Activated naive CD4-positive, alpha-beta T cell treated with anti-CD3 and anti-CD28 coated beads, Interleukin-2, amount 10 ng/mL, durations not matched to agents 7 days and 5 days (primary cell): Measurements from ENCODE around the gene SMAD5.

Experiments
- CTCF ChIA-PET: fragments of 350-600 bp; sonication (Branson Sonifier 250); formaldehyde crosslinking; loops from one replicate; lab custom pipeline; 2021; ENCODE audit warnings: antibody characterized with exemption; lab: Charles Lee
- DNase-seq: peaks from one replicate; pipeline ENCODE4 v3.0.0-alpha.2; 2020
- H3K27ac Mint-ChIP-seq: one replicate; pipeline ENCODE4 v1.8.0; 2021; ENCODE audit warnings: mild to moderate bottlenecking, moderate library complexity, mixed read lengths
- H3K27me3 Mint-ChIP-seq: one replicate; pipeline ENCODE4 v1.8.0; 2021; ENCODE audit warnings: mild to moderate bottlenecking, mixed read lengths
- H3K36me3 Mint-ChIP-seq: one replicate; pipeline ENCODE4 v1.8.0; 2021; ENCODE audit warnings: mixed read lengths
- H3K4me1 Mint-ChIP-seq: one replicate; pipeline ENCODE4 v1.8.0; 2021; ENCODE audit warnings: mixed read lengths
- H3K4me3 Mint-ChIP-seq: one replicate; pipeline ENCODE4 v1.8.0; 2021; ENCODE audit warnings: mild to moderate bottlenecking, moderate library complexity, mixed read lengths
- H3K9me3 Mint-ChIP-seq: one replicate; pipeline ENCODE4 v1.8.0; 2021; ENCODE audit warnings: mixed read lengths

SMAD5 gene

GRCh38 chr5:136203303-136203922 lies 70.8 kb downstream of the SMAD5 start:
- Mint-ChIP-seq H3K27me3 (peaks cover 17% of the 10 kb centered on the region), H3K36me3 (no peaks in the 10 kb centered on the region)
- CTCF ChIA-PET = interaction anchor here (1.2 kb wide), 1 partner anchor 9 kb away, joined by 3 read pairs; no protein-coding TSS in a partner anchor

GRCh38 chr5:136205061-136205702 lies 72.5 kb downstream of the SMAD5 start:
- H3K36me3 Mint-ChIP-seq = no peaks in the 10 kb centered on the region
- H3K4me1 Mint-ChIP-seq = no peaks in the 10 kb centered on the region
- H3K9me3 Mint-ChIP-seq = no peaks in the 10 kb centered on the region
- H3K27ac Mint-ChIP-seq = no peak overlapping the region
- peaks cover 9% of the 10 kb centered on the region for H3K27me3 Mint-ChIP-seq
- no peak overlapping the region for H3K4me3 Mint-ChIP-seq
- CTCF ChIA-PET = no interaction called here
- DNase-seq = no peak

More at GRCh38 chr5:136203303-136203922, 70.8 kb downstream of the SMAD5 start:
- H3K27ac Mint-ChIP-seq = no peak overlapping the region
- DNase-seq = no peak
- no peaks in the 10 kb centered on the region for H3K4me1 Mint-ChIP-seq
- no peak overlapping the region for H3K4me3 Mint-ChIP-seq
- no peaks in the 10 kb centered on the region for H3K9me3 Mint-ChIP-seq

DNA sequence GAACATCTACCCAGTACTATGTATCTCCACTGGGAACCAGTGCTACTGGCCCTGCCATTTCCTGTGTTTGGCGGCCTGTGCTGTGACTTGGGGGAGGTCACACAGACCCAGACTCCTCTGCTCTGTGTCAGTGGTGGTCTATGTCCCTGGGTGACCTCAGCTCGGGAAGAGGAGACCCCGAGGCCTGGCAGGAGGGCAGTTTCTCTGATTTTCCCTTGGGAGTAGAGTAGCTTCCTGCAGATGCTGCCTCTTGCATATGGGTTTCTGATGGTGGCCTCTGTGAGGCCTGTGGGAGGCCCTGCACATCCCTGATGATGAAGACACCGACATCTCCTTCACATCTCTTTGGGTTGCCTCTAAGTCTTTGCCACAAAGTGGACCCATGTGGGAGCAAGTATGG lies 73.3 kb downstream of the SMAD5 start:
- Mint-ChIP-seq H3K27me3 (peaks cover 8% of the 10 kb centered on the region), H3K4me3 (no peak overlapping the region), H3K4me1 (no peaks in the 10 kb centered on the region), H3K36me3 (no peaks in the 10 kb centered on the region), H3K9me3 (no peaks in the 10 kb centered on the region), H3K27ac (no peak overlapping the region)
- no peak for DNase-seq
- CTCF ChIA-PET = no interaction called here

GRCh38 chr5:136206361-136206760 lies 73.7 kb downstream of the SMAD5 start:
- DNase-seq = no peak
- Mint-ChIP-seq H3K4me1 (no peaks in the 10 kb centered on the region), H3K4me3 (no peak overlapping the region), H3K27me3 (peaks cover 8% of the 10 kb centered on the region), H3K36me3 (no peaks in the 10 kb centered on the region), H3K9me3 (no peaks in the 10 kb centered on the region), H3K27ac (no peak overlapping the region)
- CTCF ChIA-PET = no interaction called here

DNA sequence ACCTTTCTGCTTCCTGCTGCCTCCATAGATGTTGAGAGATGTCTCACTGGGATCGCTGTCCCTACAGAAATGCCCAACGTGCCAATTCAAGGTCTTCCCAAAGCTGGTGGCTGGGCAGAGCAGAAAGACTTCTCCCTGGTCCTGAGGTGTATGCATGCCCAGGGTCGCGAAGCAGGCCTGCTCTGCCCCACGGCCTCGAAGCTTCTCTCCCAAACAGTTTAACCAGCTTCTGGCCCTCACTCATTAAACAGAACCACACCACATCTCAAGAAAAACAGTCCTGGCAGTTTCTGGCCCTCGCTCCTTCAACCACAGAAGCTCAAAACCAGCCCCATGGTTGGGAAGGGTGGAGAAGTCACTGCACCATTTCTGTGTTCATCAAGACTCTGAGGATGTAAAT lies 75.0 kb downstream of the SMAD5 start:
- Mint-ChIP-seq H3K4me3 (no peak overlapping the region), H3K4me1 (no peaks in the 10 kb centered on the region), H3K27ac (no peak overlapping the region), H3K27me3 (peaks cover 6% of the 10 kb centered on the region), H3K36me3 (no peaks in the 10 kb centered on the region), H3K9me3 (no peaks in the 10 kb centered on the region)
- no peak for DNase-seq
- CTCF ChIA-PET = no interaction called here

DNA sequence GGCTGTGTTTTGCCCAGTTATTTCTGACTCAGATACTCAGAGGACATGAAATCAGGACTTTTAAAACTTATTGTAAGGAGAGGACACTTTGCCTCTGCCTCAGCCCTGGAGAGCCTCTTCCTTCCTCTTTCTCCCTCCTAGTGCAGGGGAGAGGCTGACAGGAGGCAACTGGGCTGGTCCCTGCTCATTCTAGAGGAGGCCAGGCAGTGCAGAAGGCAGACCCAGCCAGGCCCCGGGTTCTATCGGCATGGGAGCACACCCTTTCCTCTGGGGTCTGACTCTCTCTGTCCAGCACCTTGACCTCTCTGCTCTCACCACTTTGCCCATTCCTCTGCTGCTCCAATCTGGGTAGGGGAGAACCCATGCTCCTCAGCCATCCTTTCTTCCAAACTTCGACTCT lies 76.3 kb downstream of the SMAD5 start:
- CTCF ChIA-PET = no interaction called here
- Mint-ChIP-seq H3K4me1 (no peaks in the 10 kb centered on the region), H3K27me3 (peaks cover 3% of the 10 kb centered on the region), H3K4me3 (no peak overlapping the region), H3K9me3 (no peaks in the 10 kb centered on the region), H3K27ac (no peak overlapping the region), H3K36me3 (no peaks in the 10 kb centered on the region)
- DNase-seq = no peak

DNA sequence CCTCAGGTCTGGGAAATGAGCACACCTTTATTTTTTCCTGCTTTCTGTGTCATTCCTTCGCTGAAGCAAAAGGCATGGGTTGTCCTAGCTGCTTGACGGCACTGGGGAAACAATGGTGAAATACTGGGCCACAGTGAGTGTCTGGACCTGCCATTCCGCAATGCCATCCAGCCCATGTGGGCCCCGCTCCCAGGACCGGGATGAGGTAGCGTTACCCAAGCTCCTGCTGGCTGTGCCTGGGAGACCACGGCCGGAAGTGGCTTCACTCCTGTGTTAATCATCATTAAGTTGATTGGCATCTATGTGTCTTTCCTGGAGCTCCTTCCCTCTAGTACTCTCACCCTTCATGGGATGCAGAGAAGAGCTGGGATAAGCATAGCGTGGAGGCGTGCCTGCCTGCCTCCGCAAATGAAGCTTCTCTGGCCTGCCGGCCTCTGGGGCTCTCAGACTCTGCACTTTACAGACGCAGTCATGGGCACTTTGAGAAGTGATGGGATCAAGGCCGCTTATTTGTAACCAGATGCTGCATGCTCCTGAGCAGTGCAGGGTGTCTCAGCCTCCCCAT lies 76.8 kb downstream of the SMAD5 start:
- Mint-ChIP-seq H3K4me3 (no peak overlapping the region), H3K36me3 (no peaks in the 10 kb centered on the region), H3K9me3 (no peaks in the 10 kb centered on the region), H3K4me1 (no peaks in the 10 kb centered on the region), H3K27ac (no peak overlapping the region), H3K27me3 (no peaks in the 10 kb centered on the region)
- CTCF ChIA-PET = no interaction called here
- no peak for DNase-seq

DNA sequence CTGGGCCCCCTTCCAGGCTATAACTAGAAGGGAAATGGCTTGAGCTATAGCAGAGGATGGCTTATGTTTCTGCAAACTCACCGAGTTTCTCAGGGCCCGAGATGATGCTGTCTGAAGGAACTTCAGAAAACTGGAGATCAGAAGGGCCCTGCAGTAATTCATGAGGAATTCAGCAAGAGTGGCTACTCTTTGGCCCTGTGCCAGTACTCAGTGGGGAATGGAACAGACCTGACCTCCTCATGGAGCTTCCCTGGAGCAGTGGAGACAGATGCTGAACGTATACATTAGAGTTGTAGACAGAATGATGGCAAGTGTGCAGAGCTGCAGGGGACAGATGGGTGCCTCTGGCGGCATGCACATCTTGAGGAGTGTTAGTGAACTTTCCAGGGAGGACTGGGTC lies 77.6 kb downstream of the SMAD5 start:
- Mint-ChIP-seq H3K27me3 (no peaks in the 10 kb centered on the region), H3K9me3 (no peaks in the 10 kb centered on the region), H3K4me3 (no peak overlapping the region), H3K27ac (no peak overlapping the region), H3K4me1 (no peaks in the 10 kb centered on the region), H3K36me3 (no peaks in the 10 kb centered on the region)
- CTCF ChIA-PET = no interaction called here
- no peak for DNase-seq

GRCh38 chr5:136211282-136212040 lies 78.8 kb downstream of the SMAD5 start:
- H3K27me3 Mint-ChIP-seq = no peaks in the 10 kb centered on the region
- H3K4me3 Mint-ChIP-seq = no peak overlapping the region
- DNase-seq = no peak
- CTCF ChIA-PET = interaction anchor here (1.1 to 2.4 kb wide), 8 partner anchors 7 to 323 kb away, joined by 3 to 7 read pairs (median 4); partner anchors contain the start of gene SMAD5
- no peaks in the 10 kb centered on the region for H3K9me3 Mint-ChIP-seq
- H3K4me1 Mint-ChIP-seq = no peaks in the 10 kb centered on the region
- no peak overlapping the region for H3K27ac Mint-ChIP-seq
- no peaks in the 10 kb centered on the region for H3K36me3 Mint-ChIP-seq

DNA sequence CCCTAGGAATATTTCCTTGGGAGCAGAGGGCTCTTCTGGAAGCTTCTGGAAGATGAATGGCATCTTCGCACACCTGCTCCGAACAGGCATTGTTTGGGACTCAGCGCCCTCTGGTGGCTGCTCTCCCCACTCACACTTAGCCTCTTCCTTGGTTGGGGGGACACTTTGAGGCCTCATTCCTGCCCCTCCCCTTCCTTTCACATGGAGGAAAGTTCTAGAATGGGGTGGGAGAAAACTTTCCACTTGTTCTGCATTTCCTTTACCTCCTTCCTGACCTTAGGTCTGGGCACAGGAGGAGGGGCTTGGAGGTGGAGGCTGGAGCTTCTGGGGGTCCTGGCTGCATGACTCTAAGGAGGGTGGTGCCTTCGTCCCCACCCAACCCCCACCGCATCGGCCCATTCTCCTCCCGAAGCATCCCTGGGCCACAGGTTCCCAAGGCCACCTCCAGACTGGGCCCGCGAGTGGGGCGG lies 79.6 kb downstream of the SMAD5 start:
- no peak overlapping the region for H3K27ac Mint-ChIP-seq
- H3K36me3 Mint-ChIP-seq = no peaks in the 10 kb centered on the region
- no peak overlapping the region for H3K4me3 Mint-ChIP-seq
- no peaks in the 10 kb centered on the region for H3K9me3 Mint-ChIP-seq
- peak; percentile 56 for DNase-seq
- CTCF ChIA-PET = interaction anchor here (1.0 to 2.4 kb wide), 11 partner anchors 8 to 324 kb away, joined by 3 to 7 read pairs (median 4); partner anchors contain the start of gene SMAD5
- no peaks in the 10 kb centered on the region for H3K27me3 Mint-ChIP-seq
- no peaks in the 10 kb centered on the region for H3K4me1 Mint-ChIP-seq

GRCh38 chr5:136213919-136214493 lies 81.4 kb downstream of the SMAD5 start:
- DNase-seq = no peak
- Mint-ChIP-seq H3K27ac (no peak overlapping the region), H3K27me3 (no peaks in the 10 kb centered on the region), H3K4me1 (no peaks in the 10 kb centered on the region), H3K4me3 (no peak overlapping the region), H3K36me3 (no peaks in the 10 kb centered on the region), H3K9me3 (peaks cover under 1% of the 10 kb centered on the region)
- CTCF ChIA-PET = interaction anchor here (0.6 to 2.4 kb wide), 2 partner anchors 24 to 779 kb away, joined by 3 to 6 read pairs; no protein-coding TSS in a partner anchor

DNA sequence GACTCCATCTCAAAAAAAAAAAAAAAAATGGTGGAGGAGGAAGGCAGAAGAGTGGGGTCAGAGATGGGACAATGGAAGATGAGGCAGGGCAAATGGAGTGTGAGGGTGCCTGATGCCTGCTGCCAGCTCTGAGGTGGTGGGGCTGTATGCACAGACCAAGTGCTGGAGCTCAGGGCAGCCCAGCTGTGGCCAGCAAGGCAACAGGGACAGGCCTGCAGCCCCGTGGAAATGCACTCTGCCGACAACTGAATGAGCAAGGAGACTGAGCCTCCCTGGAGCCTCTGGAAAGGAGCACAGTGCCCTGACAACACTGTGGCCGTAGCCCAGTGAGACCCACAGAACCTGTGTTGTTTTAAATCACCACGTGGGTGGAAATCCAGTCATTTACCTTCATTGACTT lies 83.2 kb downstream of the SMAD5 start:
- CTCF ChIA-PET = no interaction called here
- Mint-ChIP-seq H3K36me3 (no peaks in the 10 kb centered on the region), H3K9me3 (peaks cover 7% of the 10 kb centered on the region), H3K4me1 (no peaks in the 10 kb centered on the region), H3K4me3 (no peak overlapping the region), H3K27me3 (no peaks in the 10 kb centered on the region), H3K27ac (no peak overlapping the region)
- no peak for DNase-seq

DNA sequence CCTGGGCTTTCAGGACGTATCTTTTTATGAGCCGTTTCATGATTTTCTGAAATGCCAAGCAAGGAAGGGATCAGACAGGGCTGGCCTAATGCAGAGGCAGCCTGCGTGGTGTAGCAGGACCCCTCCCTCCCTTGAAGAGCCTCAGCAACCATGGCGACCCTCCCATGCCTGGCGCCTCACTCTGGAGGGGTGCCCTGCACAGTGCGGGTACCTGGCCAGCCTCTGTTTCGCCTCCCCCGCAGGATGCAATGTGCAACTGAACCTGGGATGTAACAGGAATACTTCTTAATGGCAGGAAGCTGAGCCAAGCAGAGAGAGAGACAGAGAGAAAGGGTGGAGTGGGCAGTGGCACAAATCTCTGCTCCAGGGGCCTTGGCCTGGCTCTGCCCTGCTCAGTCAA lies 83.6 kb downstream of the SMAD5 start:
- no peak for DNase-seq
- Mint-ChIP-seq H3K4me3 (no peak overlapping the region), H3K9me3 (peaks cover 10% of the 10 kb centered on the region), H3K27ac (no peak overlapping the region), H3K36me3 (no peaks in the 10 kb centered on the region), H3K27me3 (no peaks in the 10 kb centered on the region), H3K4me1 (no peaks in the 10 kb centered on the region)
- CTCF ChIA-PET = no interaction called here

DNA sequence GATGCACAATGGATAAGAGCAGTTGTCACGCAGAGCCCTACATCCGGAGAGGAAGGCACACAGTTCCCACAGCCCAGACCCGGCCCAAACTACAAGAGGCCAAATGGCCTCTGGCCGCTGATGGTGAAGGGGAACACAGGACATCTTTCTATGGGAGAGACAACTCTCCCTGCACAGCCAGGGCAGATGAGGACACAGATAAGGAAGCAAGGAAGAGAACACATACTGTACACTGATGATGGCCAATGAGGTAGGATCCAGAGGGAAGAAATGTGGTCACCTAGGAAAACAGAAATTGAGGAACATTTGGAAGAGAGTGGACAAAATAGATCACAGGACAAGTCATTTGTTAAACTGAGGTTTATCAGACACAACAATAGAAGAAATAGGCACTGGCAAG lies 88.7 kb downstream of the SMAD5 start:
- DNase-seq = no peak
- H3K4me1 Mint-ChIP-seq = no peaks in the 10 kb centered on the region
- H3K27me3 Mint-ChIP-seq = no peaks in the 10 kb centered on the region
- H3K27ac Mint-ChIP-seq = no peak overlapping the region
- peaks cover 13% of the 10 kb centered on the region for H3K9me3 Mint-ChIP-seq
- CTCF ChIA-PET = no interaction called here
- no peak overlapping the region for H3K4me3 Mint-ChIP-seq
- no peaks in the 10 kb centered on the region for H3K36me3 Mint-ChIP-seq
